ENCODE results near the gene EFNB2. TPM values are rescaled to one million over a fixed set of nuclear protein-coding genes. Genes with fewer than 3 reads are reported as not detected.

EFNB2 gene
- polyA plus RNA-seq, 3 donors, result not detected

- Histone ChIP-seq H3K4me2 (replicated peaks; ENCODE audit: extremely low read depth, low read length, poor library complexity, severe bottlenecking) (no peak overlapping the region), H3K9me3 (replicated peaks in 1 of 2; ENCODE audit: control insufficient read depth in 1 of 2, insufficient read depth in 1 of 2, low read length in 2 of 2) (no peaks in the 10 kb centered on the region), H3K36me3 (replicated peaks in 1 of 2; ENCODE audit: control insufficient read depth in 1 of 2, insufficient read depth in 2 of 2, low read length in 2 of 2) (no peaks in the 10 kb centered on the region), H2AFZ (ENCODE audit: insufficient read depth, low read depth, low read length, poor library complexity, severe bottlenecking) (no peak overlapping the region), H3K4me3 (replicated peaks in 1 of 3; ENCODE audit: low read depth in 2 of 3, low read length in 3 of 3) (no peak overlapping the region), H3K27ac (ENCODE audit: low read depth in 1 of 2, low read length in 2 of 2) (no peak overlapping the region), H3K4me1 (ENCODE audit: control insufficient read depth in 1 of 2, insufficient read depth in 2 of 2, low read length in 2 of 2) (peaks cover 0 to 8% of the 10 kb centered on the region in 2 donors), H3K9ac (ENCODE audit: insufficient read depth, low read length, poor library complexity, severe bottlenecking) (no peak overlapping the region), H3K79me2 (ENCODE audit: insufficient read depth, low read length) (no peaks in the 10 kb centered on the region), H4K20me1 (ENCODE audit: insufficient read depth, low read length) (no peaks in the 10 kb centered on the region), H3K27me3 (ENCODE audit: control insufficient read depth in 2 of 2, insufficient read depth in 2 of 2, low read length in 2 of 2) (peaks cover 0 to 2% of the 10 kb centered on the region in 2 donors)
- TF ChIP-seq CTCF (IDR thresholded peaks at IDR 0.05), result no peak
- no CpG with 5 or more reads among the region's 4 CpGs for WGBS (ENCODE audit: insufficient coverage)
- Mint-ChIP-seq H3K27ac (no peak overlapping the region), H3K4me3 (no peak overlapping the region), H3K4me1 (peaks cover 10% of the 10 kb centered on the region), H3K36me3 (no peaks in the 10 kb centered on the region), H3K27me3 (ENCODE audit: low read depth in 3 of 3) (peaks cover under 1 to 2% (median 2%) of the 10 kb centered on the region in 3 donors), H3K9me3 (no peaks in the 10 kb centered on the region)
- no peak for DNase-seq
- intact Hi-C loops (cut with micrococcal nuclease), result no loop called here
Measured at GRCh38 chr13:106505295-106505694, 30.2 kb downstream of the EFNB2 start.

- H3K4me1 ChIP-seq (ENCODE audit: control insufficient read depth in 1 of 2, insufficient read depth in 2 of 2, low read length in 2 of 2), result peaks cover 0 to 8% of the 10 kb centered on the region in 2 donors
- TF ChIP-seq CTCF (IDR thresholded peaks at IDR 0.05), result no peak
Measured at GRCh38 chr13:106503730-106504453, 31.6 kb downstream of the EFNB2 start.

More at GRCh38 chr13:106503730-106504453, 31.6 kb downstream of the EFNB2 start:
- H3K9me3 ChIP-seq (replicated peaks in 1 of 2; ENCODE audit: control insufficient read depth in 1 of 2, insufficient read depth in 1 of 2, low read length in 2 of 2), result no peaks in the 10 kb centered on the region
- H3K9ac ChIP-seq (ENCODE audit: insufficient read depth, low read length, poor library complexity, severe bottlenecking), result no peak overlapping the region
- H3K4me3 ChIP-seq (replicated peaks in 1 of 3; ENCODE audit: low read depth in 2 of 3, low read length in 3 of 3), result no peak overlapping the region
- no peak overlapping the region for H3K27ac ChIP-seq (ENCODE audit: low read depth in 1 of 2, low read length in 2 of 2)
- H3K4me1 Mint-ChIP-seq, result peaks cover 13% of the 10 kb centered on the region
- no peaks in the 10 kb centered on the region for H3K36me3 ChIP-seq (replicated peaks in 1 of 2; ENCODE audit: control insufficient read depth in 1 of 2, insufficient read depth in 2 of 2, low read length in 2 of 2)
- WGBS (ENCODE audit: insufficient coverage), result 95% methylated on average over 6 of the region's 9 CpGs
- H3K79me2 ChIP-seq (ENCODE audit: insufficient read depth, low read length), result no peaks in the 10 kb centered on the region
- no peak overlapping the region for H3K27ac Mint-ChIP-seq
- no peaks in the 10 kb centered on the region for H3K36me3 Mint-ChIP-seq
- no peak overlapping the region for H2AFZ ChIP-seq (ENCODE audit: insufficient read depth, low read depth, low read length, poor library complexity, severe bottlenecking)
- H3K4me3 Mint-ChIP-seq, result no peak overlapping the region
- H3K27me3 ChIP-seq (ENCODE audit: control insufficient read depth in 2 of 2, insufficient read depth in 2 of 2, low read length in 2 of 2), result peaks cover 2 to 6% of the 10 kb centered on the region in 2 donors
- intact Hi-C loops (cut with micrococcal nuclease), result no loop called here
- no peak overlapping the region for H3K4me2 ChIP-seq (replicated peaks; ENCODE audit: extremely low read depth, low read length, poor library complexity, severe bottlenecking)
- peaks cover 5 to 6% (median 6%) of the 10 kb centered on the region in 3 donors for H3K27me3 Mint-ChIP-seq (ENCODE audit: low read depth in 3 of 3)
- H4K20me1 ChIP-seq (ENCODE audit: insufficient read depth, low read length), result no peaks in the 10 kb centered on the region
- no peak for DNase-seq
- no peaks in the 10 kb centered on the region for H3K9me3 Mint-ChIP-seq

Measured in CD14-positive monocyte (primary cell).